K562 (cell line): ENCODE data around the gene ZNF460. TPM values are rescaled to one million over a fixed set of nuclear protein-coding genes. Genes with fewer than 3 reads are reported as not detected.
A peak's percentile ranks its signal among the peaks of the same experiment; 100 is the strongest.

Experiments
- CBFB ChIP-seq: sonication (generic); formaldehyde crosslinking; IDR thresholded peaks from 2 replicates; pipeline ENCODE4 v1.4.0; 2020; ENCODE audit warnings: mild to moderate bottlenecking, missing genetic modification reagents
- CBX3 ChIP-seq, 2 experiments: IDR thresholded peaks; 1 replicate in 1 of 2; 2 replicates in 1 of 2; pipeline ENCODE4 v1.6.1; 2012; ENCODE audit warnings: inconsistent platforms in 2 of 2, low read length in 2 of 2, borderline replicate concordance in 1 of 2, control low read depth in 1 of 2
- HLTF ChIP-seq: fragments of 450-650 bp; IDR thresholded peaks from 2 replicates; pipeline ENCODE4 v1.6.1; 2016
- MYC ChIP-seq, 2 experiments: fragments of 250-450 bp in 1 of 2; sonication (Bioruptor Pico) in 1 of 2; IDR thresholded peaks; 2 replicates each; pipeline versions ENCODE4 v1.5.1 to v1.6.1; 2012 to 2021; ENCODE audit warnings: low read depth in 2 of 2, borderline replicate concordance in 1 of 2, improper control_type of control experiment in 1 of 2, low read length in 1 of 2, mild to moderate bottlenecking in 1 of 2, moderate library complexity in 1 of 2
- NR1H2 ChIP-seq: sonication (generic); formaldehyde crosslinking; IDR thresholded peaks from 2 replicates; pipeline ENCODE4 v1.4.0; 2020; ENCODE audit warnings: mild to moderate bottlenecking, missing genetic modification reagents
- NR2C2 ChIP-seq, 2 experiments: fragments of 200-800 bp in 1 of 2; sonication (Bioruptor generic) in 1 of 2; sonication (generic) in 1 of 2; formaldehyde crosslinking in 1 of 2; IDR thresholded peaks; 2 replicates each; pipeline versions ENCODE4 v1.6.1 to v1.8.0; 2016 to 2022; ENCODE audit warnings: mild to moderate bottlenecking in 1 of 2, missing compliant biosample characterization in 1 of 2, missing genetic modification characterization in 1 of 2, missing genetic modification reagents in 1 of 2
- NRF1 ChIP-seq, 2 experiments: fragments of 450-650 bp; IDR thresholded peaks in 1 of 2; conservative IDR thresholded peaks in 1 of 2; 2 replicates each; pipeline ENCODE4 v1.6.1; 2014; ENCODE audit warnings: mild to moderate bottlenecking in 2 of 2
- RB1 ChIP-seq: fragments of 450-650 bp; IDR thresholded peaks from 2 replicates; pipeline ENCODE4 v1.6.1; 2017; ENCODE audit warnings: low read depth, mild to moderate bottlenecking
- RCOR1 ChIP-seq, 2 experiments: IDR thresholded peaks; 2 replicates each; pipeline ENCODE4 v1.6.1; 2012; ENCODE audit warnings: low read depth in 2 of 2, low read length in 2 of 2, borderline replicate concordance in 1 of 2, improper control_type of control experiment in 1 of 2
- RNF2 ChIP-seq: sonication (generic); IDR thresholded peaks from 2 replicates; pipeline ENCODE4 v1.6.1; 2016
- SETDB1 ChIP-seq: IDR thresholded peaks from one replicate; pipeline ENCODE4 v1.6.1; 2012; ENCODE audit warnings: low read length, control low read depth, inconsistent platforms
- ZNF146 ChIP-seq: IDR thresholded peaks from one replicate; pipeline ENCODE4 v1.6.1; 2018; ENCODE audit warnings: missing compliant biosample characterization; ENCODE audit not compliant: unreplicated experiment
- ZNF263 ChIP-seq: sonication (generic); formaldehyde crosslinking; IDR thresholded peaks from 2 replicates; pipeline ENCODE4 v1.8.0; 2022; ENCODE audit warnings: mild to moderate bottlenecking, missing genetic modification reagents, borderline replicate concordance
- polyA plus RNA-seq, 8 experiments: library from polyadenylated mRNA; depleted of rRNA in 4 of 8; stranded (reverse) in 5 of 8; unstranded in 3 of 8; fragments of >200 nt; fragmentation: Nextera tagmentation in 2 of 8; fragmentation: Illumina TruSeq in 1 of 8; extraction: Ambion mirVana in 2 of 8; extraction: Trizol in 1 of 8; gene quantifications; 2 replicates each; pipeline versions ENCODE4 v1.2.1 to v1.2.3, GENCODE V29; 2011 to 2014; ENCODE audit warnings: inconsistent platforms in 1 of 8, missing spikeins in 1 of 8
- total RNA-seq, 7 experiments: library from RNA; depleted of rRNA in 6 of 7; stranded (reverse); fragments of >200 nt in 6 of 7; fragmentation: Illumina TruSeq in 2 of 7; extraction: Trizol in 2 of 7; gene quantifications; 2 replicates each; pipeline versions ENCODE4 v1.2.1 to v1.2.3, GENCODE V29; 2011 to 2021; ENCODE audit warnings: low replicate concordance in 1 of 7
- TF ChIP-seq, protein P1 (sequence below), 2 experiments: fragments of 150-350 bp in 1 of 2; IDR thresholded peaks; 2 replicates each; pipeline ENCODE4 v1.6.1; 2012 to 2016; ENCODE audit warnings: low read depth in 2 of 2, low read length in 2 of 2, mild to moderate bottlenecking in 1 of 2, moderate library complexity in 1 of 2
- TF ChIP-seq, protein P2 (sequence below), 2 experiments: fragments of 200-800 bp in 1 of 2; sonication (Bioruptor generic) in 1 of 2; sonication (generic) in 1 of 2; formaldehyde crosslinking in 1 of 2; IDR thresholded peaks in 1 of 2; conservative IDR thresholded peaks in 1 of 2; 2 replicates each; pipeline versions ENCODE4 v1.5.0 to v1.6.1; 2016 to 2020; ENCODE audit warnings: missing compliant biosample characterization in 1 of 2, missing genetic modification characterization in 1 of 2, missing genetic modification reagents in 1 of 2
- TF ChIP-seq, protein P3 (sequence below): sonication (generic); formaldehyde crosslinking; IDR thresholded peaks from 2 replicates; pipeline ENCODE4 v1.8.0; 2022; ENCODE audit warnings: mild to moderate bottlenecking, missing genetic modification reagents
- TF ChIP-seq, protein P4 (sequence below): fragments of 200-800 bp; sonication (Bioruptor generic); IDR thresholded peaks from 2 replicates; pipeline ENCODE4 v1.6.1; 2017; ENCODE audit warnings: missing genetic modification characterization, missing compliant biosample characterization

Gene ZNF460
- total and polyA plus RNA-seq, 9 of the 15 experiments (the other 6 are each of a cell fraction or from before 2014, with no cell fraction given): 0.45 to 36.2 (median 16.6) TPM

DNA sequence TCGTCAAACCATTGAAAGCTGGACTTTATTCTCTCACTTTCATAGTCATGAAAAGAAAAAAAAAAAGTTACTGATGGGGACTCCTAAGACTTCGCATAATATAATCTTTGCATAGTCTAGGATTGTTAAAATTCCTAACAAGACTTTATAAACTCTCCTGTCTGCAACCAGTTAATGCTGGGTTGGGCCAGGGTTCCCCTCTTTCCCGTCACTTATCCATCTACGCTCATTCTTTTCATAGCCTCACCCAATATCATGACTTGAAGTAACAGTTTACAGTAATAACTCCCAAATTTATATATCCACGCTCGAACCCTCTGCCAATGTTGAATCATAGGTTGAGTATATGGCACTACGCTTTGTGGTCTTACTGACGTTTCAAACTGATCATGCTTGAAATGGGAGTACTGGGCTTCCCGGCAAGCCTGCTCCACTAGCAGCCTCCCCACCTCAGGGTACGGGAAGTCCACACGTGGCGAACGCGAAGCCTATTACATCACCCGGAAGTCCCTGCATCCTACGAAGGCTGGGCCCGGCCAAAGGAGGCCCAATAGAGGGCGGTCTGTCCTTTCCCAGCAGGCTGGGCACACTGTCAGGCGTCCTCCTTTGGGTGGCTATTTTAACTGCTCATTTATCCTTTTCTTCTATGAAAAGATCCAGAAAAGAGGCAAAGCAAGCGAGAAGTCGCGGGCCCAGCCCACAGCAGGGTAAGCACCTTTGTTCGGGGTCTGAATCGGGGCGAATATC, 694 bp upstream of the ZNF460 start (continued):
- TF ChIP-seq, protein P1, sequence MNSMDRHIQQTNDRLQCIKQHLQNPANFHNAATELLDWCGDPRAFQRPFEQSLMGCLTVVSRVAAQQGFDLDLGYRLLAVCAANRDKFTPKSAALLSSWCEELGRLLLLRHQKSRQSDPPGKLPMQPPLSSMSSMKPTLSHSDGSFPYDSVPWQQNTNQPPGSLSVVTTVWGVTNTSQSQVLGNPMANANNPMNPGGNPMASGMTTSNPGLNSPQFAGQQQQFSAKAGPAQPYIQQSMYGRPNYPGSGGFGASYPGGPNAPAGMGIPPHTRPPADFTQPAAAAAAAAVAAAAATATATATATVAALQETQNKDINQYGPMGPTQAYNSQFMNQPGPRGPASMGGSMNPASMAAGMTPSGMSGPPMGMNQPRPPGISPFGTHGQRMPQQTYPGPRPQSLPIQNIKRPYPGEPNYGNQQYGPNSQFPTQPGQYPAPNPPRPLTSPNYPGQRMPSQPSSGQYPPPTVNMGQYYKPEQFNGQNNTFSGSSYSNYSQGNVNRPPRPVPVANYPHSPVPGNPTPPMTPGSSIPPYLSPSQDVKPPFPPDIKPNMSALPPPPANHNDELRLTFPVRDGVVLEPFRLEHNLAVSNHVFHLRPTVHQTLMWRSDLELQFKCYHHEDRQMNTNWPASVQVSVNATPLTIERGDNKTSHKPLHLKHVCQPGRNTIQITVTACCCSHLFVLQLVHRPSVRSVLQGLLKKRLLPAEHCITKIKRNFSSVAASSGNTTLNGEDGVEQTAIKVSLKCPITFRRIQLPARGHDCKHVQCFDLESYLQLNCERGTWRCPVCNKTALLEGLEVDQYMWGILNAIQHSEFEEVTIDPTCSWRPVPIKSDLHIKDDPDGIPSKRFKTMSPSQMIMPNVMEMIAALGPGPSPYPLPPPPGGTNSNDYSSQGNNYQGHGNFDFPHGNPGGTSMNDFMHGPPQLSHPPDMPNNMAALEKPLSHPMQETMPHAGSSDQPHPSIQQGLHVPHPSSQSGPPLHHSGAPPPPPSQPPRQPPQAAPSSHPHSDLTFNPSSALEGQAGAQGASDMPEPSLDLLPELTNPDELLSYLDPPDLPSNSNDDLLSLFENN (IDR thresholded peaks at IDR 0.05; ENCODE audit: low read depth in 2 of 2, low read length in 2 of 2): 0 out of 4 replicates have a peak, but pooled peaks of 1 of the 2 experiments have one; percentile 46
- peak; percentile 26; the same call in 1 of the 2 replicates for TF ChIP-seq CBFB
- TF ChIP-seq RCOR1 (IDR thresholded peaks at IDR 0.05; ENCODE audit: borderline replicate concordance in 1 of 2, low read depth in 2 of 2, low read length in 2 of 2): peak in 1 of 2 experiments; percentile 71; a peak in 1 of 4 replicates
- TF ChIP-seq NRF1 (conservative IDR thresholded peaks at IDR 0.05 in 1 of 2, IDR thresholded peaks at IDR 0.05 in 1 of 2): no peak
- peak; percentile 56; the same call in 1 of the 2 replicates for TF ChIP-seq ZNF263 (CRISPR knock-in tag)
- no peak for TF ChIP-seq NR2C2 (CRISPR knock-in tag; IDR thresholded peaks at IDR 0.05)
- TF ChIP-seq NR2C2 (tag; IDR thresholded peaks at IDR 0.05): peak; percentile 82; the same call in 1 of the 2 replicates
- peak; percentile 89; the same call in 1 of the 2 replicates for TF ChIP-seq RNF2
- TF ChIP-seq RB1: peak; percentile 45; the same call in 1 of the 2 replicates
- TF ChIP-seq, protein P2, sequence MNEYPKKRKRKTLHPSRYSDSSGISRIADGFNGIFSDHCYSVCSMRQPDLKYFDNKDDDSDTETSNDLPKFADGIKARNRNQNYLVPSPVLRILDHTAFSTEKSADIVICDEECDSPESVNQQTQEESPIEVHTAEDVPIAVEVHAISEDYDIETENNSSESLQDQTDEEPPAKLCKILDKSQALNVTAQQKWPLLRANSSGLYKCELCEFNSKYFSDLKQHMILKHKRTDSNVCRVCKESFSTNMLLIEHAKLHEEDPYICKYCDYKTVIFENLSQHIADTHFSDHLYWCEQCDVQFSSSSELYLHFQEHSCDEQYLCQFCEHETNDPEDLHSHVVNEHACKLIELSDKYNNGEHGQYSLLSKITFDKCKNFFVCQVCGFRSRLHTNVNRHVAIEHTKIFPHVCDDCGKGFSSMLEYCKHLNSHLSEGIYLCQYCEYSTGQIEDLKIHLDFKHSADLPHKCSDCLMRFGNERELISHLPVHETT (CRISPR knock-in tag; conservative IDR thresholded peaks at IDR 0.05 in 1 of 2, IDR thresholded peaks at IDR 0.05 in 1 of 2): peak in 1 of 2 experiments; percentile 23; a peak in 2 of 4 replicates
- TF ChIP-seq CBX3 (IDR thresholded peaks at IDR 0.05; ENCODE audit: borderline replicate concordance in 1 of 2, low read length in 2 of 2): peak in 1 of 2 experiments; percentile 62; a peak in 1 of 3 replicates
- TF ChIP-seq, protein P3, sequence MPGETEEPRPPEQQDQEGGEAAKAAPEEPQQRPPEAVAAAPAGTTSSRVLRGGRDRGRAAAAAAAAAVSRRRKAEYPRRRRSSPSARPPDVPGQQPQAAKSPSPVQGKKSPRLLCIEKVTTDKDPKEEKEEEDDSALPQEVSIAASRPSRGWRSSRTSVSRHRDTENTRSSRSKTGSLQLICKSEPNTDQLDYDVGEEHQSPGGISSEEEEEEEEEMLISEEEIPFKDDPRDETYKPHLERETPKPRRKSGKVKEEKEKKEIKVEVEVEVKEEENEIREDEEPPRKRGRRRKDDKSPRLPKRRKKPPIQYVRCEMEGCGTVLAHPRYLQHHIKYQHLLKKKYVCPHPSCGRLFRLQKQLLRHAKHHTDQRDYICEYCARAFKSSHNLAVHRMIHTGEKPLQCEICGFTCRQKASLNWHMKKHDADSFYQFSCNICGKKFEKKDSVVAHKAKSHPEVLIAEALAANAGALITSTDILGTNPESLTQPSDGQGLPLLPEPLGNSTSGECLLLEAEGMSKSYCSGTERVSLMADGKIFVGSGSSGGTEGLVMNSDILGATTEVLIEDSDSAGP: no peak
- TF ChIP-seq HLTF: 0 out of 2 replicates have a peak, but pooled peaks have one; percentile 50
- TF ChIP-seq ZNF146 (CRISPR knock-in tag): no peak
- TF ChIP-seq, protein P4, sequence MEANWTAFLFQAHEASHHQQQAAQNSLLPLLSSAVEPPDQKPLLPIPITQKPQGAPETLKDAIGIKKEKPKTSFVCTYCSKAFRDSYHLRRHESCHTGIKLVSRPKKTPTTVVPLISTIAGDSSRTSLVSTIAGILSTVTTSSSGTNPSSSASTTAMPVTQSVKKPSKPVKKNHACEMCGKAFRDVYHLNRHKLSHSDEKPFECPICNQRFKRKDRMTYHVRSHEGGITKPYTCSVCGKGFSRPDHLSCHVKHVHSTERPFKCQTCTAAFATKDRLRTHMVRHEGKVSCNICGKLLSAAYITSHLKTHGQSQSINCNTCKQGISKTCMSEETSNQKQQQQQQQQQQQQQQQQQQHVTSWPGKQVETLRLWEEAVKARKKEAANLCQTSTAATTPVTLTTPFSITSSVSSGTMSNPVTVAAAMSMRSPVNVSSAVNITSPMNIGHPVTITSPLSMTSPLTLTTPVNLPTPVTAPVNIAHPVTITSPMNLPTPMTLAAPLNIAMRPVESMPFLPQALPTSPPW (CRISPR knock-in tag): peak; percentile 64
- TF ChIP-seq SETDB1: no peak
- peak; percentile 100 for TF ChIP-seq MYC (IDR thresholded peaks at IDR 0.05; ENCODE audit: low read depth, low read length)
- peak; percentile 97 for TF ChIP-seq MYC (CRISPR knock-in tag; IDR thresholded peaks at IDR 0.05; ENCODE audit: borderline replicate concordance, low read depth)
- TF ChIP-seq NR1H2 (CRISPR knock-in tag): no peak
